H9 (cell line): ENCODE measurements around the gene CEMIP. TPM values are rescaled to one million over a fixed set of nuclear protein-coding genes. Genes with fewer than 3 reads are reported as not detected.

Experiments
- DNase-seq: peaks from one replicate; pipeline ENCODE4 v3.0.0-alpha.2; 2017
- H2AFZ ChIP-seq: one replicate; pipeline ENCODE4 v1.6.1; 2013; ENCODE audit warnings: mild to moderate bottlenecking, low read length, control low read depth, moderate library complexity
- H2AK5ac ChIP-seq: 2 replicates; pipeline ENCODE4 v1.6.1; 2013; ENCODE audit warnings: low read length, control low read depth, mixed read lengths; ENCODE audit not compliant: insufficient read length
- H2BK120ac ChIP-seq: one replicate; pipeline ENCODE4 v1.6.1; 2013; ENCODE audit warnings: low read depth, mild to moderate bottlenecking, low read length, control low read depth, inconsistent platforms; ENCODE audit not compliant: poor library complexity, severe bottlenecking
- H2BK12ac ChIP-seq: 2 replicates; pipeline ENCODE4 v1.6.1; 2013; ENCODE audit warnings: low read length, control low read depth, mixed read lengths, low read depth; ENCODE audit not compliant: insufficient read length
- H2BK15ac ChIP-seq: 2 replicates; pipeline ENCODE4 v1.6.1; 2013; ENCODE audit warnings: low read depth, low read length, control low read depth
- H2BK20ac ChIP-seq: one replicate; pipeline ENCODE4 v1.6.1; 2013; ENCODE audit warnings: low read depth, mild to moderate bottlenecking, low read length, control low read depth, inconsistent platforms; ENCODE audit not compliant: poor library complexity, severe bottlenecking
- H2BK5ac ChIP-seq: 2 replicates; pipeline ENCODE4 v1.6.1; 2013; ENCODE audit warnings: low read length, control low read depth, mixed read lengths; ENCODE audit not compliant: insufficient read length
- H3K14ac ChIP-seq: 2 replicates; pipeline ENCODE4 v1.6.1; 2013; ENCODE audit warnings: low read length, control low read depth; ENCODE audit not compliant: insufficient read depth
- H3K18ac ChIP-seq: 2 replicates; pipeline ENCODE4 v1.6.1; 2013; ENCODE audit warnings: low read depth, mild to moderate bottlenecking, mixed read lengths, low read length, control low read depth; ENCODE audit not compliant: insufficient read length
- H3K23ac ChIP-seq: 2 replicates; pipeline ENCODE4 v1.6.1; 2013; ENCODE audit warnings: low read length, control low read depth, mixed read lengths, low read depth; ENCODE audit not compliant: insufficient read length
- H3K23me2 ChIP-seq: 2 replicates; pipeline ENCODE4 v1.6.1; 2013; ENCODE audit warnings: low read depth, mild to moderate bottlenecking, mixed read lengths, low read length, control low read depth; ENCODE audit not compliant: insufficient read length, poor library complexity, severe bottlenecking
- H3K27ac ChIP-seq: 2 replicates; pipeline ENCODE4 v1.5.1; 2013; ENCODE audit warnings: low read length, control low read depth, mixed read lengths, low read depth; ENCODE audit not compliant: insufficient read length
- H3K27me3 ChIP-seq: 2 replicates; pipeline ENCODE4 v1.6.1; 2013; ENCODE audit warnings: low read length, control low read depth, inconsistent platforms; ENCODE audit not compliant: insufficient read depth
- H3K4ac ChIP-seq: 2 replicates; pipeline ENCODE4 v1.6.1; 2013; ENCODE audit warnings: low read depth, mild to moderate bottlenecking, control low read depth, inconsistent platforms, low read length, moderate library complexity
- H3K4me1 ChIP-seq: 2 replicates; pipeline ENCODE4 v1.6.1; 2013; ENCODE audit warnings: low read length, control low read depth, inconsistent platforms; ENCODE audit not compliant: insufficient read depth
- H3K4me2 ChIP-seq: 2 replicates; pipeline ENCODE4 v1.6.1; 2013; ENCODE audit warnings: low read length, control low read depth, mixed read lengths; ENCODE audit not compliant: insufficient read length, insufficient read depth
- H3K56ac ChIP-seq: 2 replicates; pipeline ENCODE4 v1.6.1; 2013; ENCODE audit warnings: low read depth, mild to moderate bottlenecking, mixed read lengths, low read length, control low read depth; ENCODE audit not compliant: insufficient read length
- H3K79me1 ChIP-seq: 2 replicates; pipeline ENCODE4 v1.6.1; 2013; ENCODE audit warnings: low read depth, mild to moderate bottlenecking, moderate library complexity, low read length, control low read depth, inconsistent platforms; ENCODE audit not compliant: insufficient read depth, poor library complexity, severe bottlenecking
- H3K79me2 ChIP-seq: 2 replicates; pipeline ENCODE4 v1.6.1; 2013; ENCODE audit warnings: low read length, control low read depth, inconsistent platforms; ENCODE audit not compliant: insufficient read depth
- H3K9ac ChIP-seq: 2 replicates; pipeline ENCODE4 v1.6.1; 2013; ENCODE audit warnings: low read length, control low read depth, mixed read lengths; ENCODE audit not compliant: insufficient read length; ENCODE audit errors: extremely low read depth
- H3K9me3 ChIP-seq: one replicate; pipeline ENCODE4 v1.6.1; 2013; ENCODE audit warnings: low read depth, low read length, inconsistent platforms; ENCODE audit not compliant: control insufficient read depth
- H3T11ph ChIP-seq: one replicate; pipeline ENCODE4 v1.6.1; 2013; ENCODE audit warnings: mild to moderate bottlenecking, low read length, control low read depth, inconsistent platforms
- H4K20me1 ChIP-seq: one replicate; pipeline ENCODE4 v1.6.1; 2013; ENCODE audit not compliant: control insufficient read depth, insufficient read length, insufficient read depth
- H4K5ac ChIP-seq: 2 replicates; pipeline ENCODE4 v1.6.1; 2013; ENCODE audit warnings: low read depth, mild to moderate bottlenecking, mixed read lengths, low read length, control low read depth; ENCODE audit not compliant: insufficient read length
- H4K8ac ChIP-seq: replicated peaks from 2 replicates; pipeline ENCODE4 v1.6.1; 2013; ENCODE audit warnings: low read length, control low read depth, mixed read lengths, low read depth; ENCODE audit not compliant: insufficient read length
- H4K91ac ChIP-seq: 2 replicates; pipeline ENCODE4 v1.6.1; 2013; ENCODE audit warnings: low read depth, mild to moderate bottlenecking, moderate library complexity, mixed read lengths, low read length, control low read depth; ENCODE audit not compliant: insufficient read length
- H3K27ac Mint-ChIP-seq, 3 experiments: 2 replicates in 2 of 3; 3 replicates in 1 of 3; pipeline ENCODE4 v1.8.0; 2020 to 2021; ENCODE audit warnings: mixed read lengths in 3 of 3, mild to moderate bottlenecking in 1 of 3, moderate library complexity in 1 of 3
- H3K27me3 Mint-ChIP-seq: 2 replicates; pipeline ENCODE4 v1.8.0; 2021; ENCODE audit warnings: low read depth, mild to moderate bottlenecking, moderate library complexity, mixed read lengths
- H3K36me3 Mint-ChIP-seq, 3 experiments: 2 replicates in 2 of 3; 3 replicates in 1 of 3; pipeline ENCODE4 v1.8.0; 2020 to 2021; ENCODE audit warnings: low read depth in 3 of 3, mixed read lengths in 3 of 3; ENCODE audit not compliant: insufficient read depth in 1 of 3
- H3K4me1 Mint-ChIP-seq, 2 experiments: 2 replicates each; pipeline ENCODE4 v1.8.0; 2020; ENCODE audit warnings: mixed read lengths in 2 of 2
- H3K4me3 Mint-ChIP-seq, 2 experiments: 2 replicates in 1 of 2; 3 replicates in 1 of 2; pipeline ENCODE4 v1.8.0; 2020 to 2021; ENCODE audit warnings: mild to moderate bottlenecking in 2 of 2, mixed read lengths in 2 of 2, moderate library complexity in 1 of 2
- H3K9me3 Mint-ChIP-seq, 2 experiments: 2 replicates in 1 of 2; 3 replicates in 1 of 2; pipeline ENCODE4 v1.8.0; 2020; ENCODE audit warnings: mild to moderate bottlenecking in 2 of 2, mixed read lengths in 2 of 2, moderate library complexity in 1 of 2
- WGBS: extraction: QIAGEN DNeasy Blood & Tissue Kit; methylation state at CpG from one replicate; pipeline ENCODE4 v1.1.7; 2013; ENCODE audit warnings: missing lambda C conversion rate, low lambda C conversion rate, mixed read lengths; ENCODE audit not compliant: insufficient read length; ENCODE audit errors: extremely low coverage; 5-methylcytosine and 5-hydroxymethylcytosine counted together
- total RNA-seq: library from RNA; stranded (reverse); gene quantifications from 2 replicates; pipeline ENCODE4 v1.2.1, GENCODE V29; 2021
- TF ChIP-seq, protein P1 (sequence below): fragments of 200-600 bp; sonication (generic); conservative IDR thresholded peaks from 3 replicates; pipeline ENCODE4 v1.8.0; 2021; ENCODE audit warnings: antibody characterized with exemption, mild to moderate bottlenecking

CEMIP gene
- total RNA-seq, 1 experiment from 2014 or later: 0.09 TPM

DNA sequence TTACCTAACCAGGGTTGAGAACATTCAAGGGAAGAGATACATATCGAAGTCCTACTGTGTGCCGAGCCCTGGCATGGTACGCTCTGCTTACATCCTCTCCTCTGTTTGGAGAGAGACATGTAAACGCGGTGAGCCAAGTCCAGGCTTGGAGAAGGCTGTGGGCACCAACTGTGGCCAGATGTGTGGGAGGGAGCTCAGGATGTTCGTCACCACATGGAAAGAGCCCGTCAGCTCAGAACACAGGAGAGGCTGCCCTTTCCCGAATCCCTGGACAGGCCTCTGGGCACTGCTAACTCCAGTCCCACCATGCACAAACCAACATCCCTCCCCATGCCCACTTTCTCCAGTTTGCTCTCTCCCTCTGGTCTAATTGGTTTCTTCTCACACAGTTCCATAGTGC is 167.4 kb downstream of the CEMIP start:
- H3K14ac ChIP-seq: no peak overlapping the region
- H3K4me2 ChIP-seq: no peak overlapping the region
- no peak overlapping the region for H3K56ac ChIP-seq
- no peak overlapping the region for H2BK15ac ChIP-seq
- no peak for DNase-seq
- no peak overlapping the region for H3K9ac ChIP-seq
- no peak overlapping the region for H3K18ac ChIP-seq
- H3K23me2 ChIP-seq: no peaks in the 10 kb centered on the region
- no peak overlapping the region for H2AK5ac ChIP-seq
- H2BK20ac ChIP-seq: no peak overlapping the region
- H3K4me1 Mint-ChIP-seq: peaks cover 4 to 8% of the 10 kb centered on the region in 2 experiments; a peak in 2 of 4 replicates
- no peaks in the 10 kb centered on the region for H3K4me1 ChIP-seq
- H2AFZ ChIP-seq: no peak overlapping the region
- no peaks in the 10 kb centered on the region for H3K9me3 ChIP-seq
- H3K79me1 ChIP-seq: no peaks in the 10 kb centered on the region
- H3K27ac ChIP-seq: no peak overlapping the region
- peaks cover 16 to 42% (median 41%) of the 10 kb centered on the region in 3 experiments for H3K36me3 Mint-ChIP-seq
- H2BK120ac ChIP-seq: no peak overlapping the region
- no peak overlapping the region for H3T11ph ChIP-seq
- no CpG with 5 or more reads among the region's 8 CpGs for WGBS
- TF ChIP-seq, protein P1, sequence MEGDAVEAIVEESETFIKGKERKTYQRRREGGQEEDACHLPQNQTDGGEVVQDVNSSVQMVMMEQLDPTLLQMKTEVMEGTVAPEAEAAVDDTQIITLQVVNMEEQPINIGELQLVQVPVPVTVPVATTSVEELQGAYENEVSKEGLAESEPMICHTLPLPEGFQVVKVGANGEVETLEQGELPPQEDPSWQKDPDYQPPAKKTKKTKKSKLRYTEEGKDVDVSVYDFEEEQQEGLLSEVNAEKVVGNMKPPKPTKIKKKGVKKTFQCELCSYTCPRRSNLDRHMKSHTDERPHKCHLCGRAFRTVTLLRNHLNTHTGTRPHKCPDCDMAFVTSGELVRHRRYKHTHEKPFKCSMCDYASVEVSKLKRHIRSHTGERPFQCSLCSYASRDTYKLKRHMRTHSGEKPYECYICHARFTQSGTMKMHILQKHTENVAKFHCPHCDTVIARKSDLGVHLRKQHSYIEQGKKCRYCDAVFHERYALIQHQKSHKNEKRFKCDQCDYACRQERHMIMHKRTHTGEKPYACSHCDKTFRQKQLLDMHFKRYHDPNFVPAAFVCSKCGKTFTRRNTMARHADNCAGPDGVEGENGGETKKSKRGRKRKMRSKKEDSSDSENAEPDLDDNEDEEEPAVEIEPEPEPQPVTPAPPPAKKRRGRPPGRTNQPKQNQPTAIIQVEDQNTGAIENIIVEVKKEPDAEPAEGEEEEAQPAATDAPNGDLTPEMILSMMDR: no peak
- no peak overlapping the region for H3K4me3 Mint-ChIP-seq
- H3K27me3 Mint-ChIP-seq: no peaks in the 10 kb centered on the region
- no peak overlapping the region for H2BK12ac ChIP-seq
- no peaks in the 10 kb centered on the region for H4K20me1 ChIP-seq
- H3K23ac ChIP-seq: no peak overlapping the region
- no peak overlapping the region for H4K8ac ChIP-seq
- H2BK5ac ChIP-seq: no peak overlapping the region
- H3K27ac Mint-ChIP-seq: no peak overlapping the region
- H3K9me3 Mint-ChIP-seq: no peaks in the 10 kb centered on the region
- no peak overlapping the region for H4K91ac ChIP-seq
- H4K5ac ChIP-seq: no peak overlapping the region
- no peaks in the 10 kb centered on the region for H3K27me3 ChIP-seq
- no peaks in the 10 kb centered on the region for H3K79me2 ChIP-seq
- H3K4ac ChIP-seq: no peak overlapping the region
